Brain microvascular endothelial cell (primary cell): ENCODE measurements around the gene MAPRE2.

Experiments
- DNase-seq: peaks from one replicate; pipeline ENCODE4 v3.0.0-alpha.2; 2020
- H3K27ac ChIP-seq: fragments of 250-450 bp; sonication (Bioruptor Pico); 2 replicates; pipeline ENCODE4 v1.5.1; 2020; ENCODE audit warnings: mild to moderate bottlenecking, moderate library complexity
- H3K27me3 ChIP-seq: fragments of 250-450 bp; sonication (Bioruptor Pico); replicated peaks from 2 replicates; pipeline ENCODE4 v1.5.1; 2020; ENCODE audit warnings: mild to moderate bottlenecking
- H3K36me3 ChIP-seq: fragments of 250-450 bp; sonication (Bioruptor Pico); replicated peaks from 2 replicates; pipeline ENCODE4 v1.5.1; 2020; ENCODE audit warnings: mild to moderate bottlenecking
- H3K4me3 ChIP-seq: 2 replicates; pipeline ENCODE4 v1.5.1; 2011; ENCODE audit warnings: low read depth, mild to moderate bottlenecking, control low read depth, low read length, moderate library complexity
- CTCF ChIP-seq: IDR thresholded peaks from 2 replicates; pipeline ENCODE4 v1.5.1; 2011; ENCODE audit warnings: low read depth, mild to moderate bottlenecking, moderate library complexity, low read length, control low read depth, inconsistent platforms; ENCODE audit errors: missing control alignments
- in situ Hi-C: cut with HindIII; loops from 2 replicates; pipeline ENCODE4 v1.10.0; 2017; ENCODE audit warnings: low sequenced_read_pairs, low pct_ligation_motif_present

Gene MAPRE2

GRCh38 chr18:35063875-35064690 is 22.9 kb downstream of the MAPRE2 start:
- in situ Hi-C loops: no loop called here
- DNase-seq: no peak
- Histone ChIP-seq H3K4me3 (no peak overlapping the region), H3K36me3 (no peaks in the 10 kb centered on the region), H3K27me3 (no peaks in the 10 kb centered on the region), H3K27ac (no peak overlapping the region)
- no peak for TF ChIP-seq CTCF

GRCh38 chr18:35067454-35067853 is 26.2 kb downstream of the MAPRE2 start:
- no peak for TF ChIP-seq CTCF

GRCh38 chr18:35071819-35072247 is 30.6 kb downstream of the MAPRE2 start:
- in situ Hi-C loops: no loop called here
- peak; percentile 64 for DNase-seq
- no peak for TF ChIP-seq CTCF

More at GRCh38 chr18:35067454-35067853, 26.2 kb downstream of the MAPRE2 start:
- DNase-seq: no peak
- H3K36me3 ChIP-seq: no peaks in the 10 kb centered on the region
- in situ Hi-C loops: no loop called here
- no peak overlapping the region for H3K4me3 ChIP-seq
- no peak overlapping the region for H3K27ac ChIP-seq
- no peaks in the 10 kb centered on the region for H3K27me3 ChIP-seq

GRCh38 chr18:35072616-35073015 is 31.4 kb downstream of the MAPRE2 start:
- peak overlapping the region; percentile 98 for H3K27ac ChIP-seq
- H3K4me3 ChIP-seq: no peak overlapping the region
- no peak for TF ChIP-seq CTCF
- in situ Hi-C loops: no loop called here
- DNase-seq: no peak
- no peaks in the 10 kb centered on the region for H3K36me3 ChIP-seq
- H3K27me3 ChIP-seq: no peaks in the 10 kb centered on the region

More at GRCh38 chr18:35071819-35072247, 30.6 kb downstream of the MAPRE2 start:
- H3K27me3 ChIP-seq: no peaks in the 10 kb centered on the region
- H3K36me3 ChIP-seq: no peaks in the 10 kb centered on the region
- H3K27ac ChIP-seq: peak overlapping the region; percentile 98
- H3K4me3 ChIP-seq: no peak overlapping the region

- no peak for DNase-seq
- Histone ChIP-seq H3K27me3 (no peaks in the 10 kb centered on the region), H3K4me3 (no peak overlapping the region), H3K27ac (peak overlapping the region; percentile 98), H3K36me3 (no peaks in the 10 kb centered on the region)
- TF ChIP-seq CTCF: no peak
- in situ Hi-C loops: no loop called here
Observed at GRCh38 chr18:35073186-35074105, 32.2 kb downstream of the MAPRE2 start.
